Measurements from ENCODE around the gene FCHSD2. TPM values are rescaled to one million over a fixed set of nuclear protein-coding genes. Genes with fewer than 3 reads are reported as not detected.

FCHSD2 gene
- total RNA-seq, 1 donor from 2014 or later = 26.3 TPM

- DNase-seq = no peak
Observed at GRCh38 chr11:72789493-72790131, 352.5 kb downstream of the FCHSD2 start.

GRCh38 chr11:72788241-72788640, 353.9 kb downstream of the FCHSD2 start:
- no peak for DNase-seq

- no peak for DNase-seq
Observed at GRCh38 chr11:72787216-72788104, 354.7 kb downstream of the FCHSD2 start.

Small RNA genes lying within 50 kb of the gene (small RNA-seq; reads per million reads assigned to genes)
- gene RNU6-672P (ENCODE audit: low replicate concordance) = not detected

Other genes with a start within 250 kb of the FCHSD2 start
- gene P2RY2, start 76.0 kb upstream of the FCHSD2 start, total RNA-seq = 25.6 TPM
- 1.0 TPM for gene P2RY6, start 130.0 kb upstream of the FCHSD2 start, total RNA-seq
- gene ARHGEF17, start 166.0 kb upstream of the FCHSD2 start, total RNA-seq = 33.0 TPM
- gene RELT, start 234.1 kb upstream of the FCHSD2 start, total RNA-seq = 5.8 TPM